Peyer's patch (tissue), 4 donors: ENCODE data around the gene PRDX5.
A peak's percentile ranks its signal among the peaks of the same experiment; 100 is the strongest.

Experiments used
- POLR2A ChIP-seq, 2 donors: fragments of 450-650 bp; IDR thresholded peaks; one replicate each; pipeline ENCODE4 v1.5.1; 2017; ENCODE audit warnings: antibody characterized with exemption in 2 of 2, mild to moderate bottlenecking in 2 of 2, moderate library complexity in 2 of 2
- TF ChIP-seq, protein P1 (sequence below), 6 experiments: fragments of 450-650 bp in 4 of 6; fragments of 200-600 bp in 2 of 6; sonication (generic) in 1 of 6; IDR thresholded peaks; one replicate each; pipeline ENCODE4 v1.5.1; 2017 to 2019; ENCODE audit warnings: antibody characterized with exemption in 6 of 6, mild to moderate bottlenecking in 3 of 6, moderate library complexity in 1 of 6

GRCh38 chr11:64357904-64358535 is 40.1 kb downstream of the PRDX5 start:
- peak in 1 of 2 donors; percentile 47 for TF ChIP-seq POLR2A (IDR thresholded peaks at IDR 0.05)
- TF ChIP-seq, protein P1, sequence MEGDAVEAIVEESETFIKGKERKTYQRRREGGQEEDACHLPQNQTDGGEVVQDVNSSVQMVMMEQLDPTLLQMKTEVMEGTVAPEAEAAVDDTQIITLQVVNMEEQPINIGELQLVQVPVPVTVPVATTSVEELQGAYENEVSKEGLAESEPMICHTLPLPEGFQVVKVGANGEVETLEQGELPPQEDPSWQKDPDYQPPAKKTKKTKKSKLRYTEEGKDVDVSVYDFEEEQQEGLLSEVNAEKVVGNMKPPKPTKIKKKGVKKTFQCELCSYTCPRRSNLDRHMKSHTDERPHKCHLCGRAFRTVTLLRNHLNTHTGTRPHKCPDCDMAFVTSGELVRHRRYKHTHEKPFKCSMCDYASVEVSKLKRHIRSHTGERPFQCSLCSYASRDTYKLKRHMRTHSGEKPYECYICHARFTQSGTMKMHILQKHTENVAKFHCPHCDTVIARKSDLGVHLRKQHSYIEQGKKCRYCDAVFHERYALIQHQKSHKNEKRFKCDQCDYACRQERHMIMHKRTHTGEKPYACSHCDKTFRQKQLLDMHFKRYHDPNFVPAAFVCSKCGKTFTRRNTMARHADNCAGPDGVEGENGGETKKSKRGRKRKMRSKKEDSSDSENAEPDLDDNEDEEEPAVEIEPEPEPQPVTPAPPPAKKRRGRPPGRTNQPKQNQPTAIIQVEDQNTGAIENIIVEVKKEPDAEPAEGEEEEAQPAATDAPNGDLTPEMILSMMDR (IDR thresholded peaks at IDR 0.05) = no peak
